ENCODE data around the gene SGCD.

SGCD gene

GRCh38 chr5:156699147-156699546, 372.2 kb downstream of the SGCD start:
- no peak overlapping the region for H3K27ac ChIP-seq (ENCODE audit: low read length)
- no peaks in the 10 kb centered on the region for H3K36me3 ChIP-seq (ENCODE audit: control insufficient read depth, low read depth, low read length)
- no peak overlapping the region for H3K9ac ChIP-seq (ENCODE audit: low read length)
- H3K27me3 ChIP-seq (ENCODE audit: control insufficient read depth, insufficient read depth, low read length): no peaks in the 10 kb centered on the region
- peaks cover 3% of the 10 kb centered on the region for H3K4me1 ChIP-seq (ENCODE audit: control insufficient read depth, low read depth, low read length)
- no peak overlapping the region for H3K4me3 ChIP-seq (ENCODE audit: low read length)
- H3K9me3 ChIP-seq (ENCODE audit: control insufficient read depth, low read depth, low read length): no peaks in the 10 kb centered on the region

- H3K27me3 ChIP-seq (ENCODE audit: control insufficient read depth, insufficient read depth, low read length): no peaks in the 10 kb centered on the region
- H3K4me3 ChIP-seq (ENCODE audit: low read length): no peak overlapping the region
- H3K9me3 ChIP-seq (ENCODE audit: control insufficient read depth, low read depth, low read length): no peaks in the 10 kb centered on the region
- no peaks in the 10 kb centered on the region for H3K36me3 ChIP-seq (ENCODE audit: control insufficient read depth, low read depth, low read length)
- H3K9ac ChIP-seq (ENCODE audit: low read length): no peak overlapping the region
- peaks cover 7% of the 10 kb centered on the region for H3K4me1 ChIP-seq (ENCODE audit: control insufficient read depth, low read depth, low read length)
- no peak overlapping the region for H3K27ac ChIP-seq (ENCODE audit: low read length)
Observed at GRCh38 chr5:156704139-156704538, 377.2 kb downstream of the SGCD start.

GRCh38 chr5:156706631-156707030, 379.7 kb downstream of the SGCD start:
- H3K36me3 ChIP-seq (ENCODE audit: control insufficient read depth, low read depth, low read length): no peaks in the 10 kb centered on the region
- peaks cover 7% of the 10 kb centered on the region for H3K4me1 ChIP-seq (ENCODE audit: control insufficient read depth, low read depth, low read length)
- no peak overlapping the region for H3K9ac ChIP-seq (ENCODE audit: low read length)
- no peak overlapping the region for H3K4me3 ChIP-seq (ENCODE audit: low read length)
- H3K27me3 ChIP-seq (ENCODE audit: control insufficient read depth, insufficient read depth, low read length): no peaks in the 10 kb centered on the region
- H3K9me3 ChIP-seq (ENCODE audit: control insufficient read depth, low read depth, low read length): no peaks in the 10 kb centered on the region
- H3K27ac ChIP-seq (ENCODE audit: low read length): no peak overlapping the region

- H3K9ac ChIP-seq (ENCODE audit: low read length): no peak overlapping the region
- H3K27me3 ChIP-seq (ENCODE audit: control insufficient read depth, insufficient read depth, low read length): no peaks in the 10 kb centered on the region
- H3K4me3 ChIP-seq (ENCODE audit: low read length): no peak overlapping the region
Observed at GRCh38 chr5:156707750-156708149, 380.8 kb downstream of the SGCD start.

GRCh38 chr5:156715287-156715686, 388.3 kb downstream of the SGCD start:
- no peak overlapping the region for H3K27ac ChIP-seq (ENCODE audit: low read length)
- no peaks in the 10 kb centered on the region for H3K36me3 ChIP-seq (ENCODE audit: control insufficient read depth, low read depth, low read length)

More at GRCh38 chr5:156707750-156708149, 380.8 kb downstream of the SGCD start:
- H3K27ac ChIP-seq (ENCODE audit: low read length): no peak overlapping the region
- H3K36me3 ChIP-seq (ENCODE audit: control insufficient read depth, low read depth, low read length): no peaks in the 10 kb centered on the region
- H3K9me3 ChIP-seq (ENCODE audit: control insufficient read depth, low read depth, low read length): no peaks in the 10 kb centered on the region
- peaks cover 7% of the 10 kb centered on the region for H3K4me1 ChIP-seq (ENCODE audit: control insufficient read depth, low read depth, low read length)

GRCh38 chr5:156716591-156717380, 389.8 kb downstream of the SGCD start:
- peaks cover 17% of the 10 kb centered on the region for H3K4me1 ChIP-seq (ENCODE audit: control insufficient read depth, low read depth, low read length)
- H3K27ac ChIP-seq (ENCODE audit: low read length): no peak overlapping the region
- H3K36me3 ChIP-seq (ENCODE audit: control insufficient read depth, low read depth, low read length): no peaks in the 10 kb centered on the region
- no peak overlapping the region for H3K9ac ChIP-seq (ENCODE audit: low read length)
- H3K4me3 ChIP-seq (ENCODE audit: low read length): no peak overlapping the region
- no peaks in the 10 kb centered on the region for H3K27me3 ChIP-seq (ENCODE audit: control insufficient read depth, insufficient read depth, low read length)
- H3K9me3 ChIP-seq (ENCODE audit: control insufficient read depth, low read depth, low read length): no peaks in the 10 kb centered on the region

More at GRCh38 chr5:156715287-156715686, 388.3 kb downstream of the SGCD start:
- Histone ChIP-seq H3K27me3 (ENCODE audit: control insufficient read depth, insufficient read depth, low read length) (no peaks in the 10 kb centered on the region), H3K9ac (ENCODE audit: low read length) (no peak overlapping the region), H3K4me1 (ENCODE audit: control insufficient read depth, low read depth, low read length) (peaks cover 17% of the 10 kb centered on the region), H3K4me3 (ENCODE audit: low read length) (no peak overlapping the region), H3K9me3 (ENCODE audit: control insufficient read depth, low read depth, low read length) (no peaks in the 10 kb centered on the region)

GRCh38 chr5:156718985-156719384, 392.0 kb downstream of the SGCD start:
- Histone ChIP-seq H3K27me3 (ENCODE audit: control insufficient read depth, insufficient read depth, low read length) (no peaks in the 10 kb centered on the region), H3K36me3 (ENCODE audit: control insufficient read depth, low read depth, low read length) (no peaks in the 10 kb centered on the region), H3K9ac (ENCODE audit: low read length) (no peak overlapping the region), H3K27ac (ENCODE audit: low read length) (no peak overlapping the region), H3K4me3 (ENCODE audit: low read length) (no peak overlapping the region), H3K9me3 (ENCODE audit: control insufficient read depth, low read depth, low read length) (no peaks in the 10 kb centered on the region), H3K4me1 (ENCODE audit: control insufficient read depth, low read depth, low read length) (peaks cover 13% of the 10 kb centered on the region)

- Histone ChIP-seq H3K9ac (ENCODE audit: low read length) (no peak overlapping the region), H3K9me3 (ENCODE audit: control insufficient read depth, low read depth, low read length) (no peaks in the 10 kb centered on the region), H3K36me3 (ENCODE audit: control insufficient read depth, low read depth, low read length) (no peaks in the 10 kb centered on the region), H3K27me3 (ENCODE audit: control insufficient read depth, insufficient read depth, low read length) (no peaks in the 10 kb centered on the region), H3K27ac (ENCODE audit: low read length) (no peak overlapping the region), H3K4me1 (ENCODE audit: control insufficient read depth, low read depth, low read length) (peaks cover under 1% of the 10 kb centered on the region), H3K4me3 (ENCODE audit: low read length) (no peak overlapping the region)
Observed at GRCh38 chr5:156722358-156722757, 395.4 kb downstream of the SGCD start.

- H3K27me3 ChIP-seq (ENCODE audit: control insufficient read depth, insufficient read depth, low read length): no peaks in the 10 kb centered on the region
- H3K27ac ChIP-seq (ENCODE audit: low read length): no peak overlapping the region
- H3K9me3 ChIP-seq (ENCODE audit: control insufficient read depth, low read depth, low read length): no peaks in the 10 kb centered on the region
- no peaks in the 10 kb centered on the region for H3K4me1 ChIP-seq (ENCODE audit: control insufficient read depth, low read depth, low read length)
- no peak overlapping the region for H3K9ac ChIP-seq (ENCODE audit: low read length)
- no peak overlapping the region for H3K4me3 ChIP-seq (ENCODE audit: low read length)
- H3K36me3 ChIP-seq (ENCODE audit: control insufficient read depth, low read depth, low read length): no peaks in the 10 kb centered on the region
Observed at GRCh38 chr5:156735477-156735876, 408.5 kb downstream of the SGCD start.

GRCh38 chr5:156741516-156741915, 414.6 kb downstream of the SGCD start:
- Histone ChIP-seq H3K27ac (ENCODE audit: low read length) (no peak overlapping the region), H3K4me1 (ENCODE audit: control insufficient read depth, low read depth, low read length) (no peaks in the 10 kb centered on the region), H3K9ac (ENCODE audit: low read length) (no peak overlapping the region)

GRCh38 chr5:156753846-156754245, 426.9 kb downstream of the SGCD start:
- Histone ChIP-seq H3K36me3 (ENCODE audit: control insufficient read depth, low read depth, low read length) (no peaks in the 10 kb centered on the region), H3K9ac (ENCODE audit: low read length) (no peak overlapping the region), H3K4me1 (ENCODE audit: control insufficient read depth, low read depth, low read length) (no peaks in the 10 kb centered on the region), H3K4me3 (ENCODE audit: low read length) (no peak overlapping the region), H3K9me3 (ENCODE audit: control insufficient read depth, low read depth, low read length) (no peaks in the 10 kb centered on the region), H3K27me3 (ENCODE audit: control insufficient read depth, insufficient read depth, low read length) (no peaks in the 10 kb centered on the region), H3K27ac (ENCODE audit: low read length) (no peak overlapping the region)

More at GRCh38 chr5:156741516-156741915, 414.6 kb downstream of the SGCD start:
- Histone ChIP-seq H3K27me3 (ENCODE audit: control insufficient read depth, insufficient read depth, low read length) (no peaks in the 10 kb centered on the region), H3K36me3 (ENCODE audit: control insufficient read depth, low read depth, low read length) (no peaks in the 10 kb centered on the region), H3K4me3 (ENCODE audit: low read length) (no peak overlapping the region), H3K9me3 (ENCODE audit: control insufficient read depth, low read depth, low read length) (no peaks in the 10 kb centered on the region)
